GM23248 (cell line): ENCODE data around the gene TMEM132C. TPM values are rescaled to one million over a fixed set of nuclear protein-coding genes. Genes with fewer than 3 reads are reported as not detected.

Experiments used
- DNase-seq: peaks from one replicate; pipeline ENCODE4 v3.0.0-alpha.2; 2015
- H2AFZ ChIP-seq: fragments of 200-600 bp; sonication (generic); 2 replicates; pipeline ENCODE4 v1.6.1; 2016; ENCODE audit warnings: antibody characterized with exemption
- H3F3A ChIP-seq: fragments of 200-600 bp; sonication (generic); 2 replicates; pipeline ENCODE4 v1.6.1; 2016; ENCODE audit warnings: mild to moderate bottlenecking, antibody characterized with exemption, mixed run types; ENCODE audit not compliant: insufficient read depth
- H3K27ac ChIP-seq: fragments of 200-600 bp; sonication (generic); 2 replicates; pipeline ENCODE4 v1.5.1; 2016; ENCODE audit warnings: mild to moderate bottlenecking
- H3K27me3 ChIP-seq: fragments of 200-600 bp; sonication (generic); replicated peaks from 2 replicates; pipeline ENCODE4 v1.6.1; 2016; ENCODE audit warnings: mild to moderate bottlenecking; ENCODE audit not compliant: insufficient read depth
- H3K36me3 ChIP-seq: fragments of 200-600 bp; sonication (generic); 2 replicates; pipeline ENCODE4 v1.6.1; 2016; ENCODE audit warnings: low read depth, mild to moderate bottlenecking
- H3K4me1 ChIP-seq: fragments of 200-600 bp; sonication (generic); 2 replicates; pipeline ENCODE4 v1.6.1; 2016; ENCODE audit warnings: mild to moderate bottlenecking; ENCODE audit not compliant: insufficient read depth
- H3K4me2 ChIP-seq: fragments of 200-600 bp; sonication (generic); one replicate; pipeline ENCODE4 v1.6.1; 2016; ENCODE audit warnings: mild to moderate bottlenecking; ENCODE audit not compliant: unreplicated experiment
- H3K4me3 ChIP-seq: fragments of 200-600 bp; sonication (generic); 2 replicates; pipeline ENCODE4 v1.5.1; 2016; ENCODE audit warnings: mild to moderate bottlenecking
- H3K79me2 ChIP-seq: fragments of 200-600 bp; sonication (generic); 2 replicates; pipeline ENCODE4 v1.6.1; 2016; ENCODE audit warnings: mild to moderate bottlenecking; ENCODE audit not compliant: insufficient read depth
- H3K9ac ChIP-seq: fragments of 200-600 bp; sonication (generic); 2 replicates; pipeline ENCODE4 v1.6.1; 2016; ENCODE audit warnings: mild to moderate bottlenecking
- H3K9me2 ChIP-seq: fragments of 200-600 bp; sonication (generic); 2 replicates; pipeline ENCODE4 v1.6.1; 2016; ENCODE audit warnings: mixed run types, mild to moderate bottlenecking, moderate library complexity; ENCODE audit not compliant: insufficient read depth
- H3K9me3 ChIP-seq: fragments of 200-600 bp; sonication (generic); one replicate; pipeline ENCODE4 v1.6.1; 2017; ENCODE audit warnings: low read depth
- H4K20me1 ChIP-seq: fragments of 200-600 bp; sonication (generic); 2 replicates; pipeline ENCODE4 v1.6.0; 2016; ENCODE audit not compliant: insufficient read depth
- EZH2 ChIP-seq: fragments of 200-600 bp; sonication (generic); IDR thresholded peaks from 2 replicates; pipeline ENCODE4 v1.6.1; 2018; ENCODE audit warnings: antibody characterized with exemption, mild to moderate bottlenecking; ENCODE audit not compliant: insufficient read depth, poor library complexity, severe bottlenecking
- EZH2phosphoT487 ChIP-seq: fragments of 200-600 bp; sonication (generic); IDR thresholded peaks from 2 replicates; pipeline ENCODE4 v1.6.1; 2018; ENCODE audit warnings: antibody characterized with exemption, moderate library complexity, mild to moderate bottlenecking, low read depth; ENCODE audit not compliant: insufficient read depth
- WGBS, 2 experiments: methylation state at CpG; one replicate each; pipeline ENCODE4 v1.1.6; 2015 to 2017; ENCODE audit warnings: low lambda C conversion rate in 2 of 2, low coverage in 1 of 2; ENCODE audit errors: missing lambda C conversion rate in 2 of 2; 5-methylcytosine and 5-hydroxymethylcytosine counted together
- in situ Hi-C: fragments of 300-500 bp; cut with MboI; formaldehyde crosslinking; loops from 2 replicates; pipeline ENCODE4 v1.15.0; 2020
- polyA plus RNA-seq: library from polyadenylated mRNA; unstranded; fragments of >200 nt; fragmentation: Nextera tagmentation; extraction: Ambion mirVana; gene quantifications from 2 replicates; pipeline ENCODE4 v1.2.1, GENCODE V29; 2016
- total RNA-seq: library from RNA; depleted of rRNA; stranded (reverse); fragments of >200 nt; shearing (Covaris generic); gene quantifications from 2 replicates; pipeline ENCODE4 v1.2.3, GENCODE V29; 2014

The TMEM132C gene
- total and polyA plus RNA-seq, 2 experiments from 2014 or later, result not detected

DNA sequence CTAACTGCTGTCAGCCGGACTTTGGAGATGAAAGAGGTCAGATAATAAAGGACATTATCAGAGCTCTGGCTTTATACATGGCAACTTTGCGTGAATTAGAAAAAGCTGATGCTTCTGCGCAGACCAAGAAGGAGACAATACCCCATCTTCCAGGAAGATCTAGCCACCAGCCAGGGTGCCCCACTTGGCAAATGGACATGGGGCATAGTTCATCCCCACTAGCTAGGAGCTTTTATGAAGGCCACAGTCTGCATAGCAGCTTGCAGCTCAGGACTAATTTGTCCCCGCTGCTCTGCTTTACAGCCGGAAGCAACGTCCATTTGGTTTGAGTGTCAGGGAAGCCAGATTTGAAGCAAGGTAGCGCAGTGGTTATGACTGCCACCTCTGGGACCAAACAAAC lies 101.0 kb downstream of the TMEM132C start:
- in situ Hi-C loops, result no loop called here
- Histone ChIP-seq H2AFZ (no peak overlapping the region), H3K79me2 (no peaks in the 10 kb centered on the region), H3K4me2 (no peak overlapping the region), H3K9me2 (no peaks in the 10 kb centered on the region), H3K9me3 (no peaks in the 10 kb centered on the region), H4K20me1 (no peaks in the 10 kb centered on the region), H3F3A (no peaks in the 10 kb centered on the region), H3K27ac (no peak overlapping the region), H3K9ac (no peak overlapping the region), H3K4me1 (no peaks in the 10 kb centered on the region), H3K36me3 (no peaks in the 10 kb centered on the region), H3K27me3 (no peaks in the 10 kb centered on the region), H3K4me3 (no peak overlapping the region)
- WGBS, 2 experiments, result 57 to 59% methylated on average over 7 of the region's 7 CpGs
- TF ChIP-seq EZH2 (no peak), EZH2phosphoT487 (no peak)
- DNase-seq, result no peak

- Histone ChIP-seq H3F3A (no peaks in the 10 kb centered on the region), H3K27ac (no peak overlapping the region), H3K27me3 (no peaks in the 10 kb centered on the region), H3K9ac (no peak overlapping the region), H3K4me2 (no peak overlapping the region), H3K79me2 (no peaks in the 10 kb centered on the region), H3K4me3 (no peak overlapping the region), H2AFZ (no peak overlapping the region), H3K9me2 (no peaks in the 10 kb centered on the region), H3K36me3 (no peaks in the 10 kb centered on the region), H3K4me1 (no peaks in the 10 kb centered on the region), H3K9me3 (no peaks in the 10 kb centered on the region), H4K20me1 (no peaks in the 10 kb centered on the region)
- WGBS, 2 experiments, result 3 to 7% methylated on average over 12 of the region's 12 CpGs
- in situ Hi-C loops, result no loop called here
- DNase-seq, result no peak
- TF ChIP-seq EZH2 (no peak), EZH2phosphoT487 (no peak)
Observed at GRCh38 chr12:128381541-128381940, 114.6 kb downstream of the TMEM132C start.

GRCh38 chr12:128381946-128382345 lies 115.0 kb downstream of the TMEM132C start:
- no peak overlapping the region for H3K27ac ChIP-seq
- no peaks in the 10 kb centered on the region for H3K9me3 ChIP-seq
- DNase-seq, result no peak
- no peak overlapping the region for H3K9ac ChIP-seq
- no peaks in the 10 kb centered on the region for H3K9me2 ChIP-seq
- H3K4me3 ChIP-seq, result no peak overlapping the region
- no peak overlapping the region for H3K4me2 ChIP-seq
- H3K79me2 ChIP-seq, result no peaks in the 10 kb centered on the region
- no peaks in the 10 kb centered on the region for H3K4me1 ChIP-seq
- no peaks in the 10 kb centered on the region for H3K27me3 ChIP-seq
- H2AFZ ChIP-seq, result no peak overlapping the region
- H4K20me1 ChIP-seq, result no peaks in the 10 kb centered on the region
- in situ Hi-C loops, result no loop called here
- TF ChIP-seq EZH2phosphoT487 (no peak), EZH2 (no peak)
- 12 to 13% methylated on average over 10 of the region's 10 CpGs for WGBS, 2 experiments
- H3K36me3 ChIP-seq, result no peaks in the 10 kb centered on the region
- H3F3A ChIP-seq, result no peaks in the 10 kb centered on the region

GRCh38 chr12:128382946-128383345 lies 116.0 kb downstream of the TMEM132C start:
- Histone ChIP-seq H3K9me3 (no peaks in the 10 kb centered on the region), H2AFZ (no peak overlapping the region), H3F3A (no peaks in the 10 kb centered on the region), H3K4me1 (no peaks in the 10 kb centered on the region), H3K4me2 (no peak overlapping the region), H3K79me2 (no peaks in the 10 kb centered on the region), H3K36me3 (no peaks in the 10 kb centered on the region), H3K27me3 (no peaks in the 10 kb centered on the region), H3K4me3 (no peak overlapping the region), H3K9ac (no peak overlapping the region), H3K9me2 (no peaks in the 10 kb centered on the region), H4K20me1 (no peaks in the 10 kb centered on the region), H3K27ac (no peak overlapping the region)
- 64 to 68% methylated on average over 7 of the region's 7 CpGs for WGBS, 2 experiments
- in situ Hi-C loops, result no loop called here
- TF ChIP-seq EZH2phosphoT487 (no peak), EZH2 (no peak)
- DNase-seq, result no peak

DNA sequence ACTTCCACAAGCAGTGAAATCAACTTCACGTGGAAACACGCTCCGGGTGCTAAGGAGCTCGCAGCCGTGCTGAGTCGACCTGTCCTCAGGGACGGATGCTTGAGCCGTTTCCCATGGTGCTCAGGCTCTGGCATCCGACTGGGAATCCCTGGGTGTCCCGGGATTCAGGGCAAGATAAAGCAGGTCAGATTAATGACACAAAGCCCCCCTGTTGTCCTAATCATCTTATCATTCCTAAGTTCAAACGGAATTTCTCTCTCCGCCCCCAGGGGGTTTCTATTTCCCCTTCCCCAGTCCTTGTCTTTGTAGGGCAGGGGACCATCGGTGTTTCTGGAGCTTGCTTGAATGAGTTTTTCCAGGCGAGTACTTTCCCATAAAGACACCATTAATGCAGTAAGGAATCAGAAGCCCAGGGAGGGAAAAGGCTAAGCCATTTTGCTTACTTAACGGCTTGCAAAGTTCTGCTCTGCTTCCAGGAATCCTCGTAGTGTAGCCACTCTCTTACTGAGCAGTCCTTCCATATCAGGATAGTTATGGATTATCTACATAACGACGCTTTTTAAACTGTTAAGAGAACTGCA lies 116.5 kb downstream of the TMEM132C start:
- DNase-seq, result no peak
- H2AFZ ChIP-seq, result no peak overlapping the region
- H3F3A ChIP-seq, result no peaks in the 10 kb centered on the region
- H3K9me3 ChIP-seq, result no peaks in the 10 kb centered on the region
- H3K4me2 ChIP-seq, result no peak overlapping the region
- no peaks in the 10 kb centered on the region for H3K36me3 ChIP-seq
- H3K27me3 ChIP-seq, result no peaks in the 10 kb centered on the region
- H3K9me2 ChIP-seq, result no peaks in the 10 kb centered on the region
- 58 to 59% methylated on average over 18 of the region's 18 CpGs for WGBS, 2 experiments
- H3K4me1 ChIP-seq, result no peaks in the 10 kb centered on the region
- no peak overlapping the region for H3K9ac ChIP-seq
- in situ Hi-C loops, result no loop called here
- H3K27ac ChIP-seq, result no peak overlapping the region
- no peak for TF ChIP-seq EZH2phosphoT487
- H3K79me2 ChIP-seq, result no peaks in the 10 kb centered on the region
- H4K20me1 ChIP-seq, result no peaks in the 10 kb centered on the region
- H3K4me3 ChIP-seq, result no peak overlapping the region
